Loucy (cell line): ENCODE data around the gene FSTL4.

ENCODE experiments used
- CTCF ChIP-seq: fragments of 200-600 bp; sonication (generic); conservative IDR thresholded peaks from 2 replicates; pipeline ENCODE4 v1.5.1; 2014; ENCODE audit warnings: mild to moderate bottlenecking, antibody characterized with exemption, low read length
- EZH2phosphoT487 ChIP-seq: fragments of 200-600 bp; IDR thresholded peaks from 2 replicates; pipeline ENCODE4 v1.6.1; 2018; ENCODE audit warnings: antibody characterized with exemption, mild to moderate bottlenecking, moderate library complexity, borderline replicate concordance

- TF ChIP-seq CTCF = no peak
- no peak for TF ChIP-seq EZH2phosphoT487
Observed at GRCh38 chr5:133386662-133387061, 225.7 kb downstream of the FSTL4 start.
